ES-I3 (cell line): ENCODE results near the gene SYTL3.

Source experiments
- H3K36me3 ChIP-seq: 2 replicates; pipeline ENCODE4 v1.6.1; 2013; ENCODE audit warnings: mild to moderate bottlenecking, low read length, control low read depth, moderate library complexity; ENCODE audit not compliant: insufficient read depth
- H3K4me1 ChIP-seq: 2 replicates; pipeline ENCODE4 v1.6.1; 2013; ENCODE audit warnings: mild to moderate bottlenecking, control low read depth, low read length; ENCODE audit not compliant: insufficient read depth
- H3K9ac ChIP-seq: 2 replicates; pipeline ENCODE4 v1.6.1; 2013; ENCODE audit warnings: low read depth, mild to moderate bottlenecking, low read length, moderate library complexity
- H3K9me3 ChIP-seq: 2 replicates; pipeline ENCODE4 v1.6.1; 2013; ENCODE audit warnings: mild to moderate bottlenecking, low read length, moderate library complexity; ENCODE audit not compliant: control insufficient read depth, insufficient read depth

The SYTL3 gene

GRCh38 chr6:158763434-158764182 is 113.8 kb downstream of the SYTL3 start:
- H3K36me3 ChIP-seq, result peaks cover 27% of the 10 kb centered on the region
- no peaks in the 10 kb centered on the region for H3K9me3 ChIP-seq
- no peaks in the 10 kb centered on the region; the same call in 1 of the 2 replicates for H3K4me1 ChIP-seq
- no peak overlapping the region for H3K9ac ChIP-seq

GRCh38 chr6:158764183-158764849 is 114.5 kb downstream of the SYTL3 start:
- no peak overlapping the region for H3K9ac ChIP-seq
- peaks cover 30% of the 10 kb centered on the region for H3K36me3 ChIP-seq
- H3K9me3 ChIP-seq, result no peaks in the 10 kb centered on the region
- H3K4me1 ChIP-seq, result no peaks in the 10 kb centered on the region; the same call in 1 of the 2 replicates

- H3K4me1 ChIP-seq, result no peaks in the 10 kb centered on the region; the same call in 1 of the 2 replicates
- peaks cover 34% of the 10 kb centered on the region for H3K36me3 ChIP-seq
- no peaks in the 10 kb centered on the region for H3K9me3 ChIP-seq
- no peak overlapping the region for H3K9ac ChIP-seq
Observed at GRCh38 chr6:158764926-158765325, 115.1 kb downstream of the SYTL3 start.

GRCh38 chr6:158765499-158766068 is 115.7 kb downstream of the SYTL3 start:
- Histone ChIP-seq H3K36me3 (peaks cover 40% of the 10 kb centered on the region), H3K9ac (no peak overlapping the region), H3K9me3 (no peaks in the 10 kb centered on the region), H3K4me1 (no peaks in the 10 kb centered on the region; the same call in 1 of the 2 replicates)

GRCh38 chr6:158766621-158767455 is 117.0 kb downstream of the SYTL3 start:
- no peaks in the 10 kb centered on the region for H3K9me3 ChIP-seq
- H3K4me1 ChIP-seq, result no peaks in the 10 kb centered on the region
- H3K36me3 ChIP-seq, result peaks cover 52% of the 10 kb centered on the region
- no peak overlapping the region for H3K9ac ChIP-seq

GRCh38 chr6:158767709-158768108 is 117.9 kb downstream of the SYTL3 start:
- H3K4me1 ChIP-seq, result no peaks in the 10 kb centered on the region
- H3K9me3 ChIP-seq, result no peaks in the 10 kb centered on the region
- no peak overlapping the region for H3K9ac ChIP-seq
- peaks cover 61% of the 10 kb centered on the region for H3K36me3 ChIP-seq

GRCh38 chr6:158768436-158768835 is 118.6 kb downstream of the SYTL3 start:
- H3K36me3 ChIP-seq, result peaks cover 68% of the 10 kb centered on the region

GRCh38 chr6:158769234-158769770 is 119.4 kb downstream of the SYTL3 start:
- H3K9ac ChIP-seq, result no peak overlapping the region
- no peaks in the 10 kb centered on the region for H3K4me1 ChIP-seq
- H3K9me3 ChIP-seq, result no peaks in the 10 kb centered on the region
- H3K36me3 ChIP-seq, result peaks cover 77% of the 10 kb centered on the region

More at GRCh38 chr6:158768436-158768835, 118.6 kb downstream of the SYTL3 start:
- H3K4me1 ChIP-seq, result no peaks in the 10 kb centered on the region
- H3K9me3 ChIP-seq, result no peaks in the 10 kb centered on the region
- no peak overlapping the region for H3K9ac ChIP-seq

- Histone ChIP-seq H3K9ac (no peak overlapping the region), H3K9me3 (no peaks in the 10 kb centered on the region), H3K4me1 (no peaks in the 10 kb centered on the region), H3K36me3 (peaks cover 83% of the 10 kb centered on the region)
Observed at GRCh38 chr6:158769771-158770432, 120.0 kb downstream of the SYTL3 start.

- Histone ChIP-seq H3K9me3 (no peaks in the 10 kb centered on the region), H3K36me3 (peaks cover 88% of the 10 kb centered on the region)
Observed at GRCh38 chr6:158770533-158771330, 120.9 kb downstream of the SYTL3 start.

GRCh38 chr6:158771399-158772152 is 121.7 kb downstream of the SYTL3 start:
- H3K36me3 ChIP-seq, result peaks cover 89% of the 10 kb centered on the region
- no peaks in the 10 kb centered on the region for H3K4me1 ChIP-seq
- H3K9me3 ChIP-seq, result no peaks in the 10 kb centered on the region
- H3K9ac ChIP-seq, result no peak overlapping the region

More at GRCh38 chr6:158770533-158771330, 120.9 kb downstream of the SYTL3 start:
- no peaks in the 10 kb centered on the region for H3K4me1 ChIP-seq
- H3K9ac ChIP-seq, result no peak overlapping the region

- Histone ChIP-seq H3K9me3 (no peaks in the 10 kb centered on the region), H3K4me1 (no peaks in the 10 kb centered on the region), H3K36me3 (peaks cover 91% of the 10 kb centered on the region), H3K9ac (no peak overlapping the region)
Observed at GRCh38 chr6:158772172-158772571, 122.3 kb downstream of the SYTL3 start.
